ENCODE data around the gene PLEKHF1. TPM values are rescaled to one million over a fixed set of nuclear protein-coding genes. Genes with fewer than 3 reads are reported as not detected.
"Not testable (repeated sequence)": the region's sequence is repeated elsewhere in the genome, so short reads cannot be mapped to it uniquely, and the experiment has no call there.

The PLEKHF1 gene
- total RNA-seq, 1 donor from 2014 or later = 17.3 TPM

- intact Hi-C loops (cut with DNase I) = no loop called here
- no peaks in the 10 kb centered on the region for H3K27me3 ChIP-seq
- H3K9me3 ChIP-seq = no peaks in the 10 kb centered on the region
- peaks cover 50% of the 10 kb centered on the region for H3K4me1 ChIP-seq
- peaks cover 9% of the 10 kb centered on the region for H3K36me3 ChIP-seq
- no peak overlapping the region for H3K4me3 ChIP-seq
- TF ChIP-seq CTCF (IDR thresholded peaks at IDR 0.05) = peak; percentile 13
- DNase-seq (peak; percentile 58), ATAC-seq (no peak)
- H3K27ac ChIP-seq = peak overlapping the region; percentile 36
These were observed 3.7 kb downstream of the PLEKHF1 start for GRCh38 chr19:29668746-29669609.

- peaks cover 21% of the 10 kb centered on the region for H3K36me3 ChIP-seq
- no peak overlapping the region for H3K4me3 ChIP-seq
- no peak overlapping the region for H3K27ac ChIP-seq
- no peaks in the 10 kb centered on the region for H3K27me3 ChIP-seq
- intact Hi-C loops (cut with DNase I) = no loop called here
- ATAC-seq = no peak
- H3K9me3 ChIP-seq = no peaks in the 10 kb centered on the region
- peaks cover 51% of the 10 kb centered on the region for H3K4me1 ChIP-seq
- no peak for TF ChIP-seq CTCF (IDR thresholded peaks at IDR 0.05)
- no peak for DNase-seq
These were observed 5.0 kb downstream of the PLEKHF1 start for GRCh38 chr19:29670255-29670654.

- ATAC-seq; H3K4me3 ChIP-seq; H3K9me3 ChIP-seq; H3K27me3 ChIP-seq; intact Hi-C loops (cut with DNase I): not testable (repeated sequence)
- peak; percentile 35 for DNase-seq
- Histone ChIP-seq H3K36me3 (peaks cover 28% of the 10 kb centered on the region), H3K4me1 (peaks cover 56% of the 10 kb centered on the region), H3K27ac (peak overlapping the region; percentile 45)
These were observed 5.7 kb downstream of the PLEKHF1 start for GRCh38 chr19:29671026-29671392.

- Histone ChIP-seq H3K4me1 (peaks cover 57% of the 10 kb centered on the region), H3K36me3 (peaks cover 31% of the 10 kb centered on the region), H3K9me3 (no peaks in the 10 kb centered on the region), H3K27me3 (no peaks in the 10 kb centered on the region), H3K27ac (peak overlapping the region; percentile 45), H3K4me3 (no peak overlapping the region)
- ATAC-seq = peak; percentile 79
- peak; percentile 81 for DNase-seq
- TF ChIP-seq CTCF (IDR thresholded peaks at IDR 0.05) = peak; percentile 42
- intact Hi-C loops (cut with DNase I) = no loop called here
These were observed 6.3 kb downstream of the PLEKHF1 start for GRCh38 chr19:29671393-29672160.

- peak; percentile 25 for DNase-seq
- peak overlapping the region; percentile 17 for H3K27ac ChIP-seq
These were observed 7.2 kb downstream of the PLEKHF1 start for GRCh38 chr19:29672319-29672932.

More at GRCh38 chr19:29672319-29672932, 7.2 kb downstream of the PLEKHF1 start:
- Histone ChIP-seq H3K4me3 (no peak overlapping the region), H3K36me3 (peaks cover 36% of the 10 kb centered on the region), H3K4me1 (peaks cover 61% of the 10 kb centered on the region), H3K9me3 (no peaks in the 10 kb centered on the region), H3K27me3 (no peaks in the 10 kb centered on the region)
- intact Hi-C loops (cut with DNase I) = no loop called here
- ATAC-seq = no peak
- TF ChIP-seq CTCF (IDR thresholded peaks at IDR 0.05) = no peak

All from upper lobe of right lung (tissue), 1 donor.